LNCaP clone FGC (cell line): ENCODE data around the gene VPS33B.

Experiments
- DNase-seq: peaks from one replicate; pipeline ENCODE4 v3.0.0-alpha.2; 2011; ENCODE audit warnings: low read depth
- H3K4me3 ChIP-seq: 2 replicates; pipeline ENCODE4 v1.5.1; 2011; ENCODE audit warnings: mild to moderate bottlenecking, low read depth, low read length, control low read depth
- TF ChIP-seq, protein P1 (sequence below): IDR thresholded peaks from 2 replicates; pipeline ENCODE4 v1.5.1; 2012; ENCODE audit warnings: mild to moderate bottlenecking; ENCODE audit not compliant: control insufficient read depth, insufficient read depth; ENCODE audit errors: extremely low read depth

Gene VPS33B

DNA sequence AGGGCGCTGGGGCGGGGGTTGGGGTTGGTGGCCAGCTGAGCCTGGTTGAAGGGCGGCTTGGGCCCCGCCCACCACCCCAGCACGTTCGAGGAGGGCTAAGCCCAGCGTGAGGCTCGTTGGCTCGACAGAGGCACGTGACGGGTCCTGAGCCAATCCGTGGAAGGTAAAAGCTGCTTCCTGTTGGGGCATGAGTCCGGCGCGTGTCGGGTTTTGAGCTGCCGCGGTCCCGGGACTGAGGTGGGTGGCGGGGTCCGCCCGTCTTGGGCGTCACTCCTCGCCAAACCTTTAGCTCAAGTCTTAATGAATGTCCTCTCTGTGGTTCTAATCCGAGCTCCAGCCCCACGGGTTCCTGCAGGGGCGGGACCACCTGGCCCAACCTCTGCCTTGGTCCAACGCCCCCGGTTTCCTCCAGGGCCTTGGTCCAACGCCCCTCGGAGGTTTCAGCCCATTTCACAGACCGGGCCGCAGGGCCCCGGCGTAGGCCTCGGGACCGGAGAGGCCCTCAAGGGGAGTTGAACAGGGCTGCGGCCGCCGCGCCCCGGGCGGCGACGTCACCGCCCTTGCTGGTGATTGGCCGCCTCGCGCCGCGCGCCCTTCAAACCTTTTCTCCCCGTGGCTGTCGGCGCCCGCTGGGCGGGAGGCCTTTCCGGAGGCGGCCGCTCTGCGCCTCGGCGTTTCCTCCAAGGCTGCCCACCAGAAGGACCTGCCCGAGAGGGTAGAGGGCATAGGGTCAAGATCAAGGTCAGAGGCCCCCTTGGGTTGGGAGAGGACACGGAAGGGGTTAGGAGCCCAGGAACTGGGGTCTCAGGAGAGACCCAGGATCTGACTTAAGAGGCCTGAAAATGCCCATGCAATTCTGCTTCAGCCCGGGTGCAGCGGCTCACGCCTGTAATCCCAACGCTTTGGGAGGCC, 67.4 kb downstream of the VPS33B start, which contains the start of gene RCCD1:
TSS of gene RCCD1 (plus strand) at position 173 of the 912 bp plus-strand sequence. CDS start 1,851 bp downstream, outside the sequence.
- H3K4me3 ChIP-seq, result peak within 1 kb of the TSS; percentile 68
- TF ChIP-seq, protein P1, sequence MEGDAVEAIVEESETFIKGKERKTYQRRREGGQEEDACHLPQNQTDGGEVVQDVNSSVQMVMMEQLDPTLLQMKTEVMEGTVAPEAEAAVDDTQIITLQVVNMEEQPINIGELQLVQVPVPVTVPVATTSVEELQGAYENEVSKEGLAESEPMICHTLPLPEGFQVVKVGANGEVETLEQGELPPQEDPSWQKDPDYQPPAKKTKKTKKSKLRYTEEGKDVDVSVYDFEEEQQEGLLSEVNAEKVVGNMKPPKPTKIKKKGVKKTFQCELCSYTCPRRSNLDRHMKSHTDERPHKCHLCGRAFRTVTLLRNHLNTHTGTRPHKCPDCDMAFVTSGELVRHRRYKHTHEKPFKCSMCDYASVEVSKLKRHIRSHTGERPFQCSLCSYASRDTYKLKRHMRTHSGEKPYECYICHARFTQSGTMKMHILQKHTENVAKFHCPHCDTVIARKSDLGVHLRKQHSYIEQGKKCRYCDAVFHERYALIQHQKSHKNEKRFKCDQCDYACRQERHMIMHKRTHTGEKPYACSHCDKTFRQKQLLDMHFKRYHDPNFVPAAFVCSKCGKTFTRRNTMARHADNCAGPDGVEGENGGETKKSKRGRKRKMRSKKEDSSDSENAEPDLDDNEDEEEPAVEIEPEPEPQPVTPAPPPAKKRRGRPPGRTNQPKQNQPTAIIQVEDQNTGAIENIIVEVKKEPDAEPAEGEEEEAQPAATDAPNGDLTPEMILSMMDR, result no peak
- DNase-seq, result peak; percentile 89

DNA sequence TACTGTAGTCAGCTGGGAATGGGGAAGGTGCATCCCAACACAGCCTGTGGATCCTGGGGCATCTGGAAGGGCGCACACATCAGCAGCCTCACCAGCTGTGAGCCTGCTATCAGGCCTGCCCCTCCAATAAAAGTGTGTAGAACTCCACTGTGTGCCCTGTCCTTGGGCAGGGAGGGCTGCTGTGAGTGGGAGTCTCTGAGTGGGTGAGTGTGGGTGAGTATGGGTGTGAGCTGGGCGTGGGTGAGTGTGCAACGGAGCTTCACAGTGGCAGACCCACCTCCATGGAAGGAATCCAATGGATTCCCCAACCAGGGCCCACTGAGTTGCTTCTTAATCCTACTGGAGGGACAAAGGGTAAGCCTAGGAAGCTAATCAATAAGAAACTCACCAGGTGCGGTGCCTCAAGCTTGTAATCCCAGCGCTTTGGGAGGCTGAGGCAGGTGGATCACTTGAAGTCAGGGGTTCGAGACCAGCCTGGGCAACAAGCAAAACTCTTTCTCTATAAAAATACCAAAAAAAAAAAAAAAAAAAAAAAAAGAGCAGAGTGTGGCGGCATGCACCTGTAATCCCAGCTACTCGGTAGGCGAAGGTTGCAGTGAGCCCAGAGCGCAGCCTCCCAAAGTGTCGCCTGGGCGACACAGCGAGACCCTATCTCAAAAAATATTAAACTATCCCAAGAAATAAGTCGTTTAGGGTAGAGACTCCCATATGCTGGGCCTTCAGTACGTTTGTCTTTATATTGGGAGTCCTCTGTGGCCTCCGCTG, 68.3 kb downstream of the VPS33B start:
- DNase-seq, result no peak
- TF ChIP-seq, protein P1, result no peak
- H3K4me3 ChIP-seq, result peak overlapping the region; percentile 68

DNA sequence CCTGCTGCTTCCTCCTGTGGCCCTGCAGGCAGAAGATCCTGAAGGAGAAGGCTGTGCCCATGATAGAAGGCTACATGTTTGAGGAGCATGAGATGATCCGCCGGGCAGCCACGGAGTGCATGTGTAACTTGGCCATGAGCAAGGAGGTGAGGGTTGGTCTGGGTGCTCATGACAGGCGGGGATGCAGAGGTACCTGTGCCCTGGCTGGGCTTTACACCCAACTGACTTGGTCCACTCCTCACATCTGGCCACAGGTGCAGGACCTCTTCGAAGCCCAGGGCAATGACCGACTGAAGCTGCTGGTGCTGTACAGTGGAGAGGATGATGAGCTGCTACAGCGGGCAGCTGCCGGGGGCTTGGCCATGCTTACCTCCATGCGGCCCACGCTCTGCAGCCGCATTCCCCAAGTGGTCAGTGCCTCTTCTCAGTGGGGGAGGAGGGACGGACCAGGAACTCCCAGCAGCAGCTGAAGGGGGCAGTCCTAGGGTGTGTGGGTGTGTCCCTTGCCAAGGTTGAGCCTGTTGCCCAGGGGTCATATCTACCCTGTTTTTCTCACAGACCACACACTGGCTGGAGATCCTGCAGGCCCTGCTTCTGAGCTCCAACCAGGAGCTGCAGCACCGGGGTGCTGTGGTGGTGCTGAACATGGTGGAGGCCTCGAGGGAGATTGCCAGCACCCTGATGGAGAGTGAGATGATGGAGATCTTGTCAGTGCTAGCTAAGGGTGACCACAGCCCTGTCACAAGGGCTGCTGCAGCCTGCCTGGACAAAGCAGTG, 69.3 kb downstream of the VPS33B start:
- TF ChIP-seq, protein P1, result no peak
- DNase-seq, result no peak
- H3K4me3 ChIP-seq, result no peak overlapping the region

DNA sequence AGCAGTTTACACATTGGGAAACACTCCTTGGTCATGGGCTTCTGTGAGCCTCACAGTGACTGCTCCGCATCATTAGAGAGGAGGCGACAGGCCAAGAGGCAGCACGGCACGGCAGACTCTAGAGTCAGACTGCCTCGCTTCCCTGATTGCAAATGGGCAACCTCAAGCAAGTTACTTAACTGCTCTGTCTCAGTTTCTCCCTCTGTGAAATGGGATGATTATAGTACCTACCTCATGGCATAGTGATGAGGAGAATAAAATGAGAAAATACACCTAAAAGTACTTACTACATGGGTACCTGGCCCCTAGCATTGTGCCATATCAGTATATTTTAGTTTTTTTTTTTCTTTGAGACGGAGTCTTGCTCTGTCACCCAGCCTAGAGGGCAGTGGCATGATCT, 71.7 kb downstream of the VPS33B start:
- TF ChIP-seq, protein P1, result no peak
- no peak for DNase-seq
- H3K4me3 ChIP-seq, result no peak overlapping the region

DNA sequence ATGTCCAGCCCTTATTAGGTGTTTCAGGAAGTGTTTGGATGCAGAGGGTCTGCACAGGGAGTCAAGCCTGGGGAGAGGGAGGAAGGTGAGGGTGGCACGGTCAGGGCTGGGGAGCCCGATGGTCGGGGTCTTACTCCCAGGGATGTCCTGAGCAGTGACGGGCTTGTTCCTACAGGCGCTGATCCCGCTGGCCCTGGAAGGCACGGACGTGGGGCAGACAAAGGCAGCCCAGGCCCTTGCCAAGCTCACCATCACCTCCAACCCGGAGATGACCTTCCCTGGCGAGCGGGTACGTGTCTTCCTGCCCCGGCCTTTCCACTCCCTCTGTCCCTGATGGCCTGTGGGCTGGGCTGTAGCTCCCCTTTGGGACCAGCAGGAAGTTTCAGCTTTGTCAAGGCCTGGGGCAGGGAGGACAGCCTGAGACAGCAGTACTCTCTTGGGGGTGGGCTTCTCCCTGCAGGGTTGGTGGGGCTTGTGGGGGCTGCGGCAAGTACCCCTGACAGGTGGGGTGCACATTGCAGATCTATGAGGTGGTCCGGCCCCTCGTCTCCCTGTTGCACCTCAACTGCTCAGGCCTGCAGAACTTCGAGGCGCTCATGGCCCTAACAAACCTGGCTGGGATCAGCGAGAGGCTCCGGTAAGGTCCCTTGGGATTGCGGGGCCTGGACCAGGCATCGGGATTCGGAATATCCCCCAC, 72.3 kb downstream of the VPS33B start:
- H3K4me3 ChIP-seq, result no peak overlapping the region
- DNase-seq, result no peak

More for the DNA sequence above, 72.3 kb downstream of the VPS33B start:
- TF ChIP-seq, protein P1, result no peak
